ENCODE measurements around the gene TBC1D14. TPM values are rescaled to one million over a fixed set of nuclear protein-coding genes. Genes with fewer than 3 reads are reported as not detected.

TBC1D14 gene
- total and polyA plus RNA-seq, 2 of the 8 experiments (the other 6 are each of a cell fraction or from before 2014, with no cell fraction given): 45.6 to 48.2 TPM

DNA sequence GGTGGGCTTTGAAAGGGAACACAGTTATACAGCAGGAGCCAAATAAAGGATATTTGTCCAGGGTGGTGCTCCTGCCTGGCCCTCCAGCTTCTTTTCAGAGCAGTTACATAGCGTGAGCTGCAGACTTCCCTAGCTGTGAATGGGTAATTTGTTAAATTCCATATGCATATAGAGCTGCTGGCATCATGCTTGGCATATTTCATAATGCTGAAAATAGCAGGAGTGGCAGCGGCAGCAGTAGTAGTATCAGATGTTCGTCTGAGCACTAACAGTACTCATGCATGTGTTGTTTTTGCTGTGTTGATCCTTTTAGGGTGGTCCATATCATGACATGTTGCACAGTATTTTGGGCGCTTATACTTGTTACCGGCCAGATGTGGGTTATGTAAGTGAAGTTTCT is 99.9 kb downstream of the TBC1D14 start:
- CTCF ChIA-PET (ENCODE audit: partially characterized antibody): interaction anchor here (0.5 to 3.2 kb wide), 7 partner anchors 8 to 225 kb away, joined by 3 to 16 read pairs (median 3); partner anchors contain the start of gene TADA2B
- no peak overlapping the region for H3K4me2 ChIP-seq (ENCODE audit: insufficient read depth in 1 of 2, low read depth in 2 of 2, low read length in 2 of 2)

More for the DNA sequence above, 99.9 kb downstream of the TBC1D14 start:
- Histone ChIP-seq H3K27ac (ENCODE audit: low read depth, low read length) (no peak overlapping the region), H2AFZ (ENCODE audit: low read length) (no peak overlapping the region), H4K8ac (ENCODE audit: extremely low read depth, insufficient read depth, low read length) (no peak overlapping the region), H2BK120ac (replicated peaks; ENCODE audit: low read depth, low read length) (no peak overlapping the region), H4K5ac (ENCODE audit: insufficient read length, low read depth, low read length) (no peak overlapping the region), H3K9me3 (ENCODE audit: insufficient read depth in 2 of 2, low read depth in 1 of 2, low read length in 1 of 2) (no peaks in the 10 kb centered on the region), H3K79me2 (ENCODE audit: control insufficient read depth in 1 of 2, insufficient read depth in 2 of 2, low read length in 2 of 2) (peaks cover 0 to 5% of the 10 kb centered on the region in 2 experiments; a peak in 2 of 4 replicates), H4K91ac (replicated peaks; ENCODE audit: insufficient read length, low read length) (no peak overlapping the region), H4K20me1 (replicated peaks in 1 of 2; ENCODE audit: control insufficient read depth in 1 of 2, insufficient read depth in 2 of 2, low read length in 2 of 2) (peaks cover 20 to 35% of the 10 kb centered on the region in 2 experiments), H3K18ac (ENCODE audit: extremely low read depth, low read length) (no peak overlapping the region), H2BK20ac (ENCODE audit: low read length) (no peak overlapping the region), H3K9ac (replicated peaks in 1 of 4; ENCODE audit: extremely low read depth in 1 of 4, low read depth in 3 of 4, low read length in 3 of 4) (no peak overlapping the region), H3K14ac (ENCODE audit: insufficient read length) (no peak overlapping the region), H3K4me3 (ENCODE audit: extremely low read depth in 1 of 4, insufficient read depth in 2 of 4, low read depth in 3 of 4, low read length in 4 of 4) (no peak overlapping the region), H2BK12ac (ENCODE audit: low read depth, low read length) (no peak overlapping the region), H3K27me3 (replicated peaks in 1 of 4; ENCODE audit: control insufficient read depth in 3 of 4, extremely low read depth in 1 of 4, insufficient read depth in 3 of 4, low read length in 3 of 4) (no peaks in the 10 kb centered on the region), H3K4me1 (replicated peaks in 1 of 4; ENCODE audit: control insufficient read depth in 3 of 4, insufficient read depth in 4 of 4, low read length in 3 of 4) (peaks cover 2 to 8% (median 6%) of the 10 kb centered on the region in 4 experiments; a peak in 6 of 7 replicates), H2AK5ac (ENCODE audit: low read depth, low read length) (no peak overlapping the region), H2BK15ac (ENCODE audit: low read length) (no peak overlapping the region), H3K23ac (ENCODE audit: insufficient read length) (no peak overlapping the region), H3K36me3 (ENCODE audit: control insufficient read depth in 2 of 4, insufficient read depth in 4 of 4, low read length in 3 of 4) (peaks cover 4 to 46% (median 27%) of the 10 kb centered on the region in 4 experiments), H3K56ac (replicated peaks; ENCODE audit: insufficient read length, low read depth, low read length) (no peak overlapping the region), H3K4ac (replicated peaks; ENCODE audit: insufficient read length, low read depth, low read length) (no peak overlapping the region), H3K79me1 (ENCODE audit: low read depth, low read length) (peaks cover 8% of the 10 kb centered on the region), H3K23me2 (ENCODE audit: low read depth, low read length) (no peaks in the 10 kb centered on the region), H2BK5ac (ENCODE audit: low read depth, low read length) (no peak overlapping the region)
- 89% methylated on average over 5 of the region's 5 CpGs; no CpG with 5 or more reads in 1 of the 2 experiments for WGBS, 2 experiments (ENCODE audit: extremely low coverage in 1 of 2, insufficient coverage in 1 of 2, insufficient read length in 1 of 2, insufficient replicate concordance in 2 of 2, low coverage in 1 of 2, low lambda C conversion rate in 2 of 2, missing lambda C conversion rate in 1 of 2)
- no peak for FAIRE-seq
- POLR2A ChIA-PET (ENCODE audit: partially characterized antibody): interaction anchor here (4.1 kb wide), 1 partner anchor 18 kb away, joined by 21 read pairs; no protein-coding TSS in a partner anchor
- DNase-seq (ENCODE audit: low read depth in 1 of 2, low spot score in 2 of 2): no peak
- TF ChIP-seq, protein P1, sequence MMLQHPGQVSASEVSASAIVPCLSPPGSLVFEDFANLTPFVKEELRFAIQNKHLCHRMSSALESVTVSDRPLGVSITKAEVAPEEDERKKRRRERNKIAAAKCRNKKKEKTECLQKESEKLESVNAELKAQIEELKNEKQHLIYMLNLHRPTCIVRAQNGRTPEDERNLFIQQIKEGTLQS (IDR thresholded peaks at IDR 0.05; ENCODE audit: insufficient read depth, low read depth, low read length): no peak
